Measurements from ENCODE around the gene MSN. TPM values are rescaled to one million over a fixed set of nuclear protein-coding genes. Genes with fewer than 3 reads are reported as not detected.

Gene MSN
- total and polyA plus RNA-seq, 2 of the 13 experiments (the other 11 are each of a cell fraction or from before 2014, with no cell fraction given) = 0.15 TPM; not detected in 1

DNA sequence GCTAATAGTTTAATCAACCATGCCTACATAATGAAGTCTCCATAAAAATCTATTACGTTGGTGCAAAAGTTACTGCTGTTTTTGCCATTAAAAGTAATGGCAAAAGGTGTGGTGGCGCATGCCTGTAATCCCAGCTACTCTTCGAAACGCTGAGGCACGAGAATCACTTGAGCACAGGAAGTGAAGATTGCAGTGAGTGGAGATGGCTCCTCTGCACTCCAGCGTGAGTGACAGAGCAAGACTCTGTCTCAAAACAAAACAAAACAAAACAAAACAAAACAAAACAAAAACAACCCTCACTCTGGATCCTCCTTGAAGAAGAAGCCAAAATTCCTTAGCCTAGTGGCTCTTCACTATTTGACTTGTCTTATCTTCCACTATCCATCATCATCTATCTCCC is 78.0 kb downstream of the MSN start:
- DNase-seq (ENCODE audit: low spot score) (no peak), FAIRE-seq (no peak), ATAC-seq (no peak)
- Histone ChIP-seq H2AFZ (ENCODE audit: low read length) (no peak overlapping the region), H3K4me3 (replicated peaks in 1 of 3; ENCODE audit: insufficient read depth in 1 of 3, low read depth in 2 of 3, low read length in 3 of 3) (no peak overlapping the region), H3K27ac (ENCODE audit: extremely low read length, insufficient read depth, low read length) (no peak overlapping the region), H3K36me3 (replicated peaks in 1 of 2; ENCODE audit: control insufficient read depth in 1 of 2, insufficient read depth in 2 of 2, low read length in 2 of 2) (no peaks in the 10 kb centered on the region), H3K27me3 (ENCODE audit: control insufficient read depth in 1 of 2, insufficient read depth in 2 of 2, low read length in 2 of 2) (no peaks in the 10 kb centered on the region), H4K20me1 (ENCODE audit: insufficient read depth, low read length) (no peaks in the 10 kb centered on the region), H3K79me2 (ENCODE audit: insufficient read depth, low read length) (no peaks in the 10 kb centered on the region), H3K4me1 (ENCODE audit: insufficient read depth, low read length) (no peaks in the 10 kb centered on the region), H3K4me2 (ENCODE audit: low read depth, low read length) (no peak overlapping the region), H3K9ac (ENCODE audit: insufficient read depth, low read depth, low read length) (no peak overlapping the region), H3K9me3 (ENCODE audit: low read length) (no peaks in the 10 kb centered on the region)
- TF ChIP-seq MED13 (CRISPR knock-in tag; IDR thresholded peaks at IDR 0.05) = no peak
- TF ChIP-seq HOXA3 (CRISPR knock-in tag; IDR thresholded peaks at IDR 0.05) = no peak
- TF ChIP-seq ZNF598 (CRISPR knock-in tag; IDR thresholded peaks at IDR 0.05; ENCODE audit: borderline replicate concordance) = no peak
- TF ChIP-seq, protein P1, sequence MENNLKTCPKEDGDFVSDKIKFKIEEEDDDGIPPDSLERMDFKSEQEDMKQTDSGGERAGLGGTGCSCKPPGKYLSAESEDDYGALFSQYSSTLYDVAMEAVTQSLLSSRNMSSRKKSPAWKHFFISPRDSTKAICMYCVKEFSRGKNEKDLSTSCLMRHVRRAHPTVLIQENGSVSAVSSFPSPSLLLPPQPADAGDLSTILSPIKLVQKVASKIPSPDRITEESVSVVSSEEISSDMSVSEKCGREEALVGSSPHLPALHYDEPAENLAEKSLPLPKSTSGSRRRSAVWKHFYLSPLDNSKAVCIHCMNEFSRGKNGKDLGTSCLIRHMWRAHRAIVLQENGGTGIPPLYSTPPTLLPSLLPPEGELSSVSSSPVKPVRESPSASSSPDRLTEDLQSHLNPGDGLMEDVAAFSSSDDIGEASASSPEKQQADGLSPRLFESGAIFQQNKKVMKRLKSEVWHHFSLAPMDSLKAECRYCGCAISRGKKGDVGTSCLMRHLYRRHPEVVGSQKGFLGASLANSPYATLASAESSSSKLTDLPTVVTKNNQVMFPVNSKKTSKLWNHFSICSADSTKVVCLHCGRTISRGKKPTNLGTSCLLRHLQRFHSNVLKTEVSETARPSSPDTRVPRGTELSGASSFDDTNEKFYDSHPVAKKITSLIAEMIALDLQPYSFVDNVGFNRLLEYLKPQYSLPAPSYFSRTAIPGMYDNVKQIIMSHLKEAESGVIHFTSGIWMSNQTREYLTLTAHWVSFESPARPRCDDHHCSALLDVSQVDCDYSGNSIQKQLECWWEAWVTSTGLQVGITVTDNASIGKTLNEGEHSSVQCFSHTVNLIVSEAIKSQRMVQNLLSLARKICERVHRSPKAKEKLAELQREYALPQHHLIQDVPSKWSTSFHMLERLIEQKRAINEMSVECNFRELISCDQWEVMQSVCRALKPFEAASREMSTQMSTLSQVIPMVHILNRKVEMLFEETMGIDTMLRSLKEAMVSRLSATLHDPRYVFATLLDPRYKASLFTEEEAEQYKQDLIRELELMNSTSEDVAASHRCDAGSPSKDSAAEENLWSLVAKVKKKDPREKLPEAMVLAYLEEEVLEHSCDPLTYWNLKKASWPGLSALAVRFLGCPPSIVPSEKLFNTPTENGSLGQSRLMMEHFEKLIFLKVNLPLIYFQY (CRISPR knock-in tag; IDR thresholded peaks at IDR 0.05; ENCODE audit: borderline replicate concordance) = no peak
- TF ChIP-seq ZNF350 (CRISPR knock-in tag; IDR thresholded peaks at IDR 0.05; ENCODE audit: borderline replicate concordance, low read depth) = no peak
- TF ChIP-seq SIX4 (CRISPR knock-in tag; IDR thresholded peaks at IDR 0.05) = no peak
- TF ChIP-seq, protein P2, sequence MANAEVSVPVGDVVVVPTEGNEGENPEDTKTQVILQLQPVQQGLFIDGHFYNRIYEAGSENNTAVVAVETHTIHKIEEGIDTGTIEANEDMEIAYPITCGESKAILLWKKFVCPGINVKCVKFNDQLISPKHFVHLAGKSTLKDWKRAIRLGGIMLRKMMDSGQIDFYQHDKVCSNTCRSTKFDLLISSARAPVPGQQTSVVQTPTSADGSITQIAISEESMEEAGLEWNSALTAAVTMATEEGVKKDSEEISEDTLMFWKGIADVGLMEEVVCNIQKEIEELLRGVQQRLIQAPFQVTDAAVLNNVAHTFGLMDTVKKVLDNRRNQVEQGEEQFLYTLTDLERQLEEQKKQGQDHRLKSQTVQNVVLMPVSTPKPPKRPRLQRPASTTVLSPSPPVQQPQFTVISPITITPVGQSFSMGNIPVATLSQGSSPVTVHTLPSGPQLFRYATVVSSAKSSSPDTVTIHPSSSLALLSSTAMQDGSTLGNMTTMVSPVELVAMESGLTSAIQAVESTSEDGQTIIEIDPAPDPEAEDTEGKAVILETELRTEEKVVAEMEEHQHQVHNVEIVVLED (CRISPR knock-in tag; IDR thresholded peaks at IDR 0.05; ENCODE audit: borderline replicate concordance) = no peak
- TF ChIP-seq ZNF703 (CRISPR knock-in tag; IDR thresholded peaks at IDR 0.05; ENCODE audit: borderline replicate concordance) = no peak
- TF ChIP-seq KLF11 (CRISPR knock-in tag; IDR thresholded peaks at IDR 0.05) = no peak
- no peak for TF ChIP-seq MEF2D (CRISPR knock-in tag; IDR thresholded peaks at IDR 0.05)
- intact Hi-C loops (cut with micrococcal nuclease; ENCODE audit: unreplicated experiment) = no loop called here
- WGBS (ENCODE audit: low lambda C conversion rate) = 3% methylated on average over 6 of the region's 6 CpGs
- ChIA-PET POLR2A (no interaction called here), CTCF (ENCODE audit: low intra/inter-chr PET ratio, low total read pairs) (no interaction called here)
- in situ Hi-C loops (cut with HindIII; ENCODE audit: extremely low pct_ligation_motif_present, low pct_unique_long_range_greater_than_20kb) = no loop called here
- BruUV-seq (replicated peaks) = no TSS peak

All from HepG2 (cell line).